Hepatocyte (in vitro differentiated cells): Measurements from ENCODE around the gene SNX11.

Experiments
- EZH2 ChIP-seq: fragments of 200-600 bp; sonication (generic); IDR thresholded peaks from 2 replicates; pipeline ENCODE4 v1.6.1; 2016; ENCODE audit warnings: antibody characterized with exemption, mild to moderate bottlenecking, borderline replicate concordance
- EZH2phosphoT487 ChIP-seq: fragments of 200-600 bp; sonication (generic); IDR thresholded peaks from one replicate; pipeline ENCODE4 v1.6.1; 2018; ENCODE audit warnings: antibody characterized with exemption, mild to moderate bottlenecking, low read depth, moderate library complexity; ENCODE audit not compliant: unreplicated experiment, severe bottlenecking
- TF ChIP-seq, protein P1 (sequence below): fragments of 200-600 bp; sonication (generic); IDR thresholded peaks from 2 replicates; pipeline ENCODE4 v1.5.1; 2016; ENCODE audit warnings: antibody characterized with exemption, mild to moderate bottlenecking; ENCODE audit not compliant: poor library complexity

- TF ChIP-seq EZH2 = no peak
- TF ChIP-seq, protein P1, sequence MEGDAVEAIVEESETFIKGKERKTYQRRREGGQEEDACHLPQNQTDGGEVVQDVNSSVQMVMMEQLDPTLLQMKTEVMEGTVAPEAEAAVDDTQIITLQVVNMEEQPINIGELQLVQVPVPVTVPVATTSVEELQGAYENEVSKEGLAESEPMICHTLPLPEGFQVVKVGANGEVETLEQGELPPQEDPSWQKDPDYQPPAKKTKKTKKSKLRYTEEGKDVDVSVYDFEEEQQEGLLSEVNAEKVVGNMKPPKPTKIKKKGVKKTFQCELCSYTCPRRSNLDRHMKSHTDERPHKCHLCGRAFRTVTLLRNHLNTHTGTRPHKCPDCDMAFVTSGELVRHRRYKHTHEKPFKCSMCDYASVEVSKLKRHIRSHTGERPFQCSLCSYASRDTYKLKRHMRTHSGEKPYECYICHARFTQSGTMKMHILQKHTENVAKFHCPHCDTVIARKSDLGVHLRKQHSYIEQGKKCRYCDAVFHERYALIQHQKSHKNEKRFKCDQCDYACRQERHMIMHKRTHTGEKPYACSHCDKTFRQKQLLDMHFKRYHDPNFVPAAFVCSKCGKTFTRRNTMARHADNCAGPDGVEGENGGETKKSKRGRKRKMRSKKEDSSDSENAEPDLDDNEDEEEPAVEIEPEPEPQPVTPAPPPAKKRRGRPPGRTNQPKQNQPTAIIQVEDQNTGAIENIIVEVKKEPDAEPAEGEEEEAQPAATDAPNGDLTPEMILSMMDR = peak; percentile 65
- no peak for TF ChIP-seq EZH2phosphoT487
Observed at GRCh38 chr17:48153691-48154358, 46.3 kb downstream of the SNX11 start.
